Ovary (tissue), 10 donors: ENCODE results near the gene ING2. TPM values are rescaled to one million over a fixed set of nuclear protein-coding genes. Genes with fewer than 3 reads are reported as not detected.
"Not testable (repeated sequence)": the region's sequence is repeated elsewhere in the genome, so short reads cannot be mapped to it uniquely, and the experiment has no call there.

Source experiments
- DNase-seq, 5 donors: peaks; one replicate each; pipeline ENCODE4 v3.0.0-alpha.2; 2019 to 2020
- H3K27ac ChIP-seq, 2 donors: fragments of 200-600 bp; one replicate each; pipeline versions ENCODE4 v1.5.1 to v1.8.0; 2019 to 2022
- H3K27me3 ChIP-seq: fragments of 200-600 bp; one replicate; pipeline ENCODE4 v1.8.0; 2022
- H3K36me3 ChIP-seq: fragments of 200-600 bp; sonication (generic); one replicate; pipeline ENCODE4 v1.5.1; 2019
- H3K4me1 ChIP-seq: one replicate; pipeline ENCODE4 v1.8.1; 2013; ENCODE audit warnings: mild to moderate bottlenecking, moderate library complexity; ENCODE audit not compliant: insufficient read depth
- H3K4me3 ChIP-seq: fragments of 200-600 bp; sonication (generic); one replicate; pipeline ENCODE4 v1.5.1; 2017
- H3K9me3 ChIP-seq, 2 donors: fragments of 200-600 bp in 1 of 2; sonication (generic) in 1 of 2; one replicate each; pipeline versions ENCODE4 v1.5.1 to v1.8.1; 2013 to 2019; ENCODE audit warnings: mild to moderate bottlenecking in 1 of 2, moderate library complexity in 1 of 2
- EP300 ChIP-seq: sonication (generic); formaldehyde crosslinking; IDR thresholded peaks from one replicate; pipeline ENCODE4 v1.6.1; 2017; ENCODE audit warnings: antibody characterized with exemption
- POLR2A ChIP-seq: fragments of 450-650 bp; IDR thresholded peaks from one replicate; pipeline ENCODE4 v1.6.1; 2017; ENCODE audit warnings: antibody characterized with exemption, mild to moderate bottlenecking, moderate library complexity
- WGBS, 3 donors: extraction: QIAGEN DNeasy Blood & Tissue Kit in 1 of 3; methylation state at CpG; one replicate each; pipeline versions ENCODE4 v1.1.5 to v1.1.7; 2013 to 2017; 5-methylcytosine and 5-hydroxymethylcytosine counted together
- intact Hi-C, 4 donors: fragments of 100-400 bp; cut with DNase I; formaldehyde crosslinking; loops; one replicate each; pipeline versions ENCODE4 v1.11.0 to v1.15.1; 2022 to 2023
- long read RNA-seq, 3 donors: library from polyadenylated mRNA in 2 of 3; unstranded in 2 of 3; transcript quantifications; one replicate each; pipeline ENCODE4 v2.0.0 and lab custom pipeline, GENCODE V29; 2021 to 2026
- polyA plus RNA-seq, 2 donors: library from polyadenylated mRNA; stranded (reverse); fragments of 200-250 nt in 1 of 2; fragments of 350-450 nt in 1 of 2; fragmentation: Illumina TruSeq in 1 of 2; extraction: RNeasy Lipid Tissue Mini Kit (QIAGEN cat#74804) in 1 of 2; gene quantifications; one replicate each; pipeline ENCODE4 v1.2.3, GENCODE V29; 2013 to 2014
- total RNA-seq, 7 donors: library from RNA; depleted of rRNA in 2 of 7; stranded (reverse); fragments of >200 nt in 2 of 7; fragmentation: NEBNext Ultra II Directional in 3 of 7; extraction: Animal tissue kit (Norgen Biotek cat#: 25700) in 3 of 7; gene quantifications; one replicate each; pipeline versions ENCODE4 v1.1.0 to v1.2.4, GENCODE V29; 2016 to 2023
- TF ChIP-seq, protein P1 (sequence below), 3 donors: fragments of 450-650 bp in 2 of 3; fragments of 200-600 bp in 1 of 3; IDR thresholded peaks; one replicate each; pipeline versions ENCODE4 v1.5.1 to v1.8.0; 2016 to 2022; ENCODE audit warnings: antibody characterized with exemption in 3 of 3, mild to moderate bottlenecking in 1 of 3
- donor health status: DM: no; HTN: no; CAD: no; lungs with moderate emphysema.
- donor health status: DM: no; HTN: no; CAD: no.
- donor health status: Bipolar disorder and iron deficiency.
- donor health status: DM: yes; HTN: yes; CAD: no.
- donor health status: DM: no; HTN: no; CAD: no.
- donor health status: DM: yes; HTN: yes; CAD: no.

Gene ING2
- total RNA-seq (10 to 100 TPM; 19.3 to 47.5 (median 28.7) TPM), polyA plus RNA-seq (10 to 100 TPM; 38.6 to 47.3 TPM)
- long read RNA-seq, donor 1, transcript ING2-201 (2 exons, 1,189 nt): major isoform, 8 of 12 reads
- long read RNA-seq, donor 1, partial matches to known transcripts: 0 of 12 reads
- long read RNA-seq, donor 1, other reads (novel, unspliced or antisense): 0 of 12 reads
- long read RNA-seq, donor 2, transcript ING2-202 (2 exons, 599 nt): minor isoform, 9 of 47 reads
- long read RNA-seq, donor 2, transcript ING2-201 (2 exons, 1,189 nt): major isoform, 38 of 47 reads
- long read RNA-seq, donor 2, partial matches to known transcripts: 0 of 47 reads
- long read RNA-seq, donor 2, other reads (novel, unspliced or antisense): 0 of 47 reads
- long read RNA-seq, donor 3, transcript ING2-201 (2 exons, 1,189 nt): major isoform, 55 of 59 reads
- long read RNA-seq, donor 3, partial matches to known transcripts: 0 of 59 reads
- long read RNA-seq, donor 3, other reads (novel, unspliced or antisense): 2 of 59 reads

GRCh38 chr4:183504930-183505610 is at the start of gene ING2:
ING2 (plus strand) TSS chr4:183505058; CDS start chr4:183505196, 138 bp downstream.
- Histone ChIP-seq H3K27ac (peak within 1 kb of the TSS; percentile 97), H3K27me3 (no peaks in the 10 kb centered on the region), H3K4me1 (peaks cover 1% of the 10 kb centered on the region), H3K36me3 (no peaks in the 10 kb centered on the region), H3K9me3 (no peaks in the 10 kb centered on the region), H3K4me3 (peak within 1 kb of the TSS; percentile 57)
- intact Hi-C loops: loop anchor here (2.0 to 10.0 kb wide), 4 partner anchors 38 to 154 kb away; partner anchors contain the start of genes CDKN2AIP (in 1 of the 4), RWDD4 (in 1 of the 4) and TRAPPC11 (in 1 of the 4)
- TF ChIP-seq, protein P1, sequence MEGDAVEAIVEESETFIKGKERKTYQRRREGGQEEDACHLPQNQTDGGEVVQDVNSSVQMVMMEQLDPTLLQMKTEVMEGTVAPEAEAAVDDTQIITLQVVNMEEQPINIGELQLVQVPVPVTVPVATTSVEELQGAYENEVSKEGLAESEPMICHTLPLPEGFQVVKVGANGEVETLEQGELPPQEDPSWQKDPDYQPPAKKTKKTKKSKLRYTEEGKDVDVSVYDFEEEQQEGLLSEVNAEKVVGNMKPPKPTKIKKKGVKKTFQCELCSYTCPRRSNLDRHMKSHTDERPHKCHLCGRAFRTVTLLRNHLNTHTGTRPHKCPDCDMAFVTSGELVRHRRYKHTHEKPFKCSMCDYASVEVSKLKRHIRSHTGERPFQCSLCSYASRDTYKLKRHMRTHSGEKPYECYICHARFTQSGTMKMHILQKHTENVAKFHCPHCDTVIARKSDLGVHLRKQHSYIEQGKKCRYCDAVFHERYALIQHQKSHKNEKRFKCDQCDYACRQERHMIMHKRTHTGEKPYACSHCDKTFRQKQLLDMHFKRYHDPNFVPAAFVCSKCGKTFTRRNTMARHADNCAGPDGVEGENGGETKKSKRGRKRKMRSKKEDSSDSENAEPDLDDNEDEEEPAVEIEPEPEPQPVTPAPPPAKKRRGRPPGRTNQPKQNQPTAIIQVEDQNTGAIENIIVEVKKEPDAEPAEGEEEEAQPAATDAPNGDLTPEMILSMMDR (IDR thresholded peaks at IDR 0.05): no peak
- TF ChIP-seq POLR2A (no peak), EP300 (no peak)
- DNase-seq: peak; percentile 53 to 73 (median 71)
- 0 to 1% (median 0%) methylated on average over 59 to 68 of the region's 68 CpGs for WGBS, 3 donors

DNA sequence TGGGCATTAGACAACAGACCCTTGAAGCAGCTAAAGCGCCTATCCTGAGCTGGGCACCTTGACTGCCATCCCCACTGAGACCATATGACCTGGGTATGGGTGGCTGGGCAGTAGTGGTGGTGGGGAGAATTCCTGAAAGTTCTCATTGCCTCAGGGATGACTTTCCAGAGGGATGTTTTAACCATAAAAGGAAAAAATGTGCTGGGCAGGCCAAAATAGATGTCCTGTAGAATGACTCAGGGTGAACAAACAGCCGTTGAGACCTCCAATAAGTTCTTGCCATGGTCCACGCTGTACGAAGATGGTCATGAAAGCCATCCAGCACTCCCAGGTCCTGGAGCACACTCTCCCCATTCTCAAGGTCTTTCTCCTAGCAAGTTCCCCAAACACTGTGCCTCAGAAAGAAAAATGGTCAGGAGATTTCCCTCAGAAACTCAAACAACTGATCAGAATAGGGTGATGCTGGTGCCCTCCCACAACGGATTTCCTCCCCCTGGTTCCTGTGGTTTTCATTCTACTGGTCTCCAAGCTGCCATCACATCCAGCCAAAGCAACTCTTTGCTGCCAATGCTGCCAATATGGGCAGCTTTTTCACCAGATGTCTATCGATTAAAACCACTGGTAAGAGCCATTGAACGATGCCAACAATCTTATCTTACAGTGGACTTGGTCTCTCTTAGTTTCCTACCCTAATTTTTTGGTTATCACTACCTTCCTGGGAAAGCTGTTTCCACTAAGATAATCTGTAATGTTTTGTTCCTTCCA is 49.2 kb upstream of the ING2 start:
- intact Hi-C loops: no loop called here

DNA sequence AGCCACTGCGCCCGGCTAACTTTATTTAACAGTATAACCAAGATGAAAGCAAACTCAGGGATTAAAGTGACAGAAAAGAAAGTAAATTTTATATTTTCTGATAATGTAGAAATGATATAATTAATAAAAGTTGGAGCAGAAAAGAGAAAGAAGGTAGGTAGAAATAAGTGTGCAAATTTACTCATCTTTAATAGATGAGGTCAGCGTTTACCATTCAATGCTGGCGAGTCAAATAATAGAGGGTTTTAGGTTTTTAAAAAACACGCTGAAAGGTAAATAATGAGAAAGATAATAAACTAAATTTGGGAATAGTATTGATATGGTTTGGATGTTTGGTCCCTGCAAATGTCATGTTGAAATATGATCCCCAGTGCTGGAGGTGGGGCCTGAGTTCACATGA is 46.9 kb upstream of the ING2 start:
- WGBS, 3 donors: 78 to 90% (median 78%) methylated on average over 5 of the region's 5 CpGs

More for the DNA sequence above, 49.2 kb upstream of the ING2 start:
- Histone ChIP-seq H3K27me3 (no peaks in the 10 kb centered on the region), H3K4me3 (no peak overlapping the region), H3K4me1 (no peaks in the 10 kb centered on the region), H3K36me3 (no peaks in the 10 kb centered on the region), H3K9me3 (no peaks in the 10 kb centered on the region), H3K27ac (no peak overlapping the region)
- no peak for DNase-seq
- TF ChIP-seq POLR2A (no peak), EP300 (no peak)
- TF ChIP-seq, protein P1 (IDR thresholded peaks at IDR 0.05): no peak
- 88 to 92% (median 90%) methylated on average over 7 of the region's 7 CpGs for WGBS, 3 donors

DNA sequence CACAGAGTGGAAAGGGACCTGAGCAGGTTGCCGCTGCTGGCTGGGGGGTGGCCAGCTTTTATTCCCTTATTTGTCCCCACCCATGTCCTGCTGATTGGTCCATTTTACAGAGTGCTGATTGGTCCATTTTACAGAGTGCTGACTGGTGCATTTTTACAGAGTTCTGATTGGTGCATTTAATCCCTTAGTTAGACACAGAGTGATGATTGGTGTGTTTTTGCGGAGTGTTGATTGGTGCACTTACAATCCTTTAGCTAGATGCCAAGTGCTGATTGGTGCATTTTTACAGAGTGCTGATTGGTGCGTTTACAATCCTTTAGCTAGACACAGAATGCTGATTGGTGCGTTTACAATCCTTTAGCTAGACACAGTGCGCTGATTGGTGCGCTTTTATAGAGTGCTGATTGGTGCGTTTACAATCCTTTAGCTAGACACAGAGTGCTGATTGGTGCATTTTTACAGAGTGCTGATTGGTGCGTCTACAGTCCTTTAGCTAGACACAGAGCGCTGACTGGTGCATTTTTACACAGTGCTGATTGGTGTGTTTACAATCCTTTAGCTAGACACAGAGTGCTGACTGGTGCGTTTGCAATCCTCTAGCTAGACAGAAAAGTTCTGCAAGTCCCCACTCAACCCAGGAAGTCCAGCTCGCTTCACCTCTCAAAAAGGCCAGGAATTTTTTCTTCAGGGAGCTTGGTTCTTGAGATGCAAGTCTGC is 40.8 kb upstream of the ING2 start:
- DNase-seq, H3K9me3 ChIP-seq, H3K4me3 ChIP-seq, H3K27me3 ChIP-seq, H3K4me1 ChIP-seq, intact Hi-C loops, H3K36me3 ChIP-seq, H3K27ac ChIP-seq: not testable (repeated sequence)
- WGBS, 3 donors: 73 to 83% (median 80%) methylated on average over 11 of the region's 11 CpGs

More for the DNA sequence above, 46.9 kb upstream of the ING2 start:
- Histone ChIP-seq H3K4me1 (no peaks in the 10 kb centered on the region), H3K36me3 (no peaks in the 10 kb centered on the region), H3K27ac (no peak overlapping the region), H3K4me3 (no peak overlapping the region), H3K27me3 (no peaks in the 10 kb centered on the region), H3K9me3 (no peaks in the 10 kb centered on the region)
- DNase-seq: no peak
- intact Hi-C loops: no loop called here
- TF ChIP-seq EP300 (no peak), POLR2A (no peak)
- TF ChIP-seq, protein P1 (IDR thresholded peaks at IDR 0.05): no peak

DNA sequence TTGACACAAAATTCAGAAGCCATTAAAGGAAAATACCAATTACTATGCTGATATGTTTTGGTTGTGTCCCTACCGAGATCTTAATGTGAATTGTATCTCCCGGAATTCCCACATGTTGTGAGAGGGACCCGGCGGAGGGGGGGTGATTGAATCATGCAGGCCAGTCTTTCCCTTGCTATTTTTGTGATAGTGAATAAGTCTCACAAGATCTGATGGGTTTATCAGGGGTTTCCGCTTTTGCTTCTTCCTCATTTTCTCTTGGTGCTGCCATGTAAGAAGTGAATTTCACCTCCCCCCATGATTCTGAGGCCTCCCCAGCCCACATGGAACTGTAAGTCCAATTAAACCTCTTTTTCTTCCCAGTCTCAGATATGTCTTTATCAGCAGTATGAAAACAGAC is 39.0 kb upstream of the ING2 start:
- H3K9me3 ChIP-seq, H3K27me3 ChIP-seq, H3K27ac ChIP-seq, H3K4me3 ChIP-seq, H3K4me1 ChIP-seq, H3K36me3 ChIP-seq, DNase-seq, intact Hi-C loops: not testable (repeated sequence)
- 33 to 65% (median 46%) methylated on average over 5 of the region's 5 CpGs for WGBS, 3 donors
